T1000 (cell line): ENCODE data around the gene U2AF1L4.

Experiments
- DNase-seq: peaks from one replicate; lab custom pipeline; 2025; ENCODE audit warnings: mixed read lengths; lab: John Stamatoyannopoulos, UW

The U2AF1L4 gene

GRCh38 chr19:35745328-35746086 is at the start of gene U2AF1L4, which contains the start of gene PSENEN:
U2AF1L4 (minus strand) TSS chr19:35745418; CDS start chr19:35745391, 27 bp downstream.
PSENEN (plus strand) TSS chr19:35745651; CDS start chr19:35745931, 280 bp downstream.
- peak; percentile 97 for DNase-seq

GRCh38 chr19:35793381-35794165 is 48.4 kb upstream of the U2AF1L4 start:
- DNase-seq = peak; percentile 22

GRCh38 chr19:35792888-35793287 is 47.7 kb upstream of the U2AF1L4 start:
- DNase-seq = no peak

- no peak for DNase-seq
These were observed 47.1 kb upstream of the U2AF1L4 start for GRCh38 chr19:35792312-35792711.

- DNase-seq = no peak
These were observed 46.6 kb upstream of the U2AF1L4 start for GRCh38 chr19:35791814-35792279.

GRCh38 chr19:35790981-35791813 is 46.0 kb upstream of the U2AF1L4 start:
- no peak for DNase-seq

GRCh38 chr19:35789978-35790944 is 45.0 kb upstream of the U2AF1L4 start:
- DNase-seq = no peak

- DNase-seq = no peak
These were observed 44.2 kb upstream of the U2AF1L4 start for GRCh38 chr19:35789195-35789977.

- DNase-seq = no peak
These were observed 43.2 kb upstream of the U2AF1L4 start for GRCh38 chr19:35788205-35788960.

- no peak for DNase-seq
These were observed 42.1 kb upstream of the U2AF1L4 start for GRCh38 chr19:35787227-35787799.

- no peak for DNase-seq
These were observed 41.3 kb upstream of the U2AF1L4 start for GRCh38 chr19:35786299-35787160.

GRCh38 chr19:35785339-35785627 is 40.1 kb upstream of the U2AF1L4 start:
- DNase-seq = no peak

GRCh38 chr19:35784503-35785338 is 39.5 kb upstream of the U2AF1L4 start:
- DNase-seq = no peak

- DNase-seq = no peak
These were observed 38.5 kb upstream of the U2AF1L4 start for GRCh38 chr19:35783469-35784434.

- DNase-seq = no peak
These were observed 37.4 kb upstream of the U2AF1L4 start for GRCh38 chr19:35782589-35782988.

GRCh38 chr19:35781650-35782049 is 36.4 kb upstream of the U2AF1L4 start:
- DNase-seq = no peak
